Suprapubic skin (tissue), 4 donors: ENCODE results near the gene LRRTM2. TPM values are rescaled to one million over a fixed set of nuclear protein-coding genes. Genes with fewer than 3 reads are reported as not detected.

Experiments
- DNase-seq, 2 donors: peaks; one replicate each; pipeline ENCODE4 v3.0.0-alpha.2; 2019; ENCODE audit warnings: low spot score in 2 of 2
- H3K27ac ChIP-seq: fragments of 200-600 bp; sonication (generic); one replicate; pipeline ENCODE4 v1.5.1; 2019
- H3K27me3 ChIP-seq: fragments of 200-600 bp; sonication (generic); one replicate; pipeline ENCODE4 v1.5.1; 2019
- H3K36me3 ChIP-seq: fragments of 200-600 bp; sonication (generic); one replicate; pipeline ENCODE4 v1.5.1; 2019
- H3K4me1 ChIP-seq: fragments of 200-600 bp; sonication (generic); one replicate; pipeline ENCODE4 v1.5.1; 2019
- H3K4me3 ChIP-seq: fragments of 200-600 bp; sonication (generic); one replicate; pipeline ENCODE4 v1.5.1; 2019; ENCODE audit warnings: mild to moderate bottlenecking
- H3K9me3 ChIP-seq: fragments of 200-600 bp; sonication (generic); one replicate; pipeline ENCODE4 v1.5.1; 2019
- EP300 ChIP-seq: sonication (generic); formaldehyde crosslinking; IDR thresholded peaks from one replicate; pipeline ENCODE4 v1.6.1; 2017; ENCODE audit warnings: antibody characterized with exemption
- POLR2A ChIP-seq, 2 donors: fragments of 450-650 bp; IDR thresholded peaks; one replicate each; pipeline ENCODE4 v1.6.1; 2017; ENCODE audit warnings: antibody characterized with exemption in 2 of 2, mild to moderate bottlenecking in 2 of 2, moderate library complexity in 2 of 2
- POLR2AphosphoS5 ChIP-seq, 3 donors: sonication (generic); formaldehyde crosslinking; IDR thresholded peaks; one replicate each; pipeline ENCODE4 v1.6.1; 2017; ENCODE audit warnings: antibody characterized with exemption in 3 of 3
- WGBS: methylation state at CpG from one replicate; pipeline ENCODE4 v1.1.5; 2018; 5-methylcytosine and 5-hydroxymethylcytosine counted together
- total RNA-seq, 4 donors: library from RNA; depleted of rRNA; stranded (reverse); fragments of >200 nt; gene quantifications; one replicate each; pipeline ENCODE4 v1.1.0, GENCODE V29; 2016
- TF ChIP-seq, protein P1 (sequence below), 2 donors: fragments of 200-600 bp in 1 of 2; fragments of 450-650 bp in 1 of 2; sonication (generic) in 1 of 2; IDR thresholded peaks; one replicate each; pipeline ENCODE4 v1.5.1; 2016 to 2019; ENCODE audit warnings: antibody characterized with exemption in 2 of 2, mild to moderate bottlenecking in 1 of 2, moderate library complexity in 1 of 2

LRRTM2 gene
- total RNA-seq, 4 donors from 2014 or later = 0.08 to 0.59 (median 0.32) TPM; not detected in 1

DNA sequence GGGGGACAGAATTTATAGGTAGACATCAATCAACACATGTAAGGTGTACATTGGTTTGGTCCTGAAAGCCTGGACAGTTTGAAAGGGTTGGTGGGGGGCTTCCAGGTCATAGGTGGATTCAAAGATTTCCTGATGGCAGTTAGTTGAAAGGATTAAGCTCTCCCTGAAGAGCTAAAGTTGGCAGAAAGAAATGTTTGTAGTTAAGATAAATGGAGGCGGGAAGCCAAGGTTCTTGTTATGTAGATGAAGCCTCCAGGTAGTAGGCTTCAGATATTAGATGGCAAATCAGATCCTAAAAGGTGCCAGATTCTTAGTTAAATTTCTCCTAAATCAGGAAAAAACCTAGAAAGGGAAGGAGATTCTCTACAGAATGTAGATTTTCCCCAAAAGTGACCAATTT lies 9.0 kb upstream of the LRRTM2 start:
- Histone ChIP-seq H3K4me1 (peaks cover 8% of the 10 kb centered on the region), H3K27me3 (no peaks in the 10 kb centered on the region), H3K9me3 (no peaks in the 10 kb centered on the region), H3K4me3 (no peak overlapping the region), H3K36me3 (peaks cover 24% of the 10 kb centered on the region), H3K27ac (no peak overlapping the region)
- DNase-seq = no peak
- WGBS = 63% methylated on average over 1 of the region's 1 CpG
- TF ChIP-seq EP300 (no peak), POLR2AphosphoS5 (IDR thresholded peaks at IDR 0.05) (no peak), POLR2A (IDR thresholded peaks at IDR 0.05) (no peak)
- TF ChIP-seq, protein P1, sequence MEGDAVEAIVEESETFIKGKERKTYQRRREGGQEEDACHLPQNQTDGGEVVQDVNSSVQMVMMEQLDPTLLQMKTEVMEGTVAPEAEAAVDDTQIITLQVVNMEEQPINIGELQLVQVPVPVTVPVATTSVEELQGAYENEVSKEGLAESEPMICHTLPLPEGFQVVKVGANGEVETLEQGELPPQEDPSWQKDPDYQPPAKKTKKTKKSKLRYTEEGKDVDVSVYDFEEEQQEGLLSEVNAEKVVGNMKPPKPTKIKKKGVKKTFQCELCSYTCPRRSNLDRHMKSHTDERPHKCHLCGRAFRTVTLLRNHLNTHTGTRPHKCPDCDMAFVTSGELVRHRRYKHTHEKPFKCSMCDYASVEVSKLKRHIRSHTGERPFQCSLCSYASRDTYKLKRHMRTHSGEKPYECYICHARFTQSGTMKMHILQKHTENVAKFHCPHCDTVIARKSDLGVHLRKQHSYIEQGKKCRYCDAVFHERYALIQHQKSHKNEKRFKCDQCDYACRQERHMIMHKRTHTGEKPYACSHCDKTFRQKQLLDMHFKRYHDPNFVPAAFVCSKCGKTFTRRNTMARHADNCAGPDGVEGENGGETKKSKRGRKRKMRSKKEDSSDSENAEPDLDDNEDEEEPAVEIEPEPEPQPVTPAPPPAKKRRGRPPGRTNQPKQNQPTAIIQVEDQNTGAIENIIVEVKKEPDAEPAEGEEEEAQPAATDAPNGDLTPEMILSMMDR (IDR thresholded peaks at IDR 0.05) = no peak

DNA sequence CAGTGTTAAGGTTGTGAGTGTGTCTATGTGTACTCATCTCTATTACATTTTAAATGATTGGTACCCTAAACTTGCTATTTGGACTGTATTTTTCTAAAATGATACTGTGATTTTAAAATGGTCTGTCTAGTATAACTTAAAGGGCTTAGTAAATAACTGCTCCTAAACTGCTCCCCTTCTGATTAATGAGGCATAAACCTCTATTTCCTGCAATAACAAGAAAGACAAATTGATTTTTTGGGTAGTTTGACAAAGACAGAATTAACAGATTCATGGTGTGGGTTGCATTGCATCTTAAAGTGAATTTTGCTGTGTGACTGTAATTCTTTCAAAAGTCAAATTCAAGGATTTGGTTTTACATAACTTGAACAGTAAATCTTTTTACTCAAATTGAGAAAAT lies 8.1 kb upstream of the LRRTM2 start:
- Histone ChIP-seq H3K4me1 (peaks cover 17% of the 10 kb centered on the region), H3K36me3 (peaks cover 15% of the 10 kb centered on the region), H3K27me3 (no peaks in the 10 kb centered on the region), H3K27ac (no peak overlapping the region), H3K9me3 (no peaks in the 10 kb centered on the region), H3K4me3 (no peak overlapping the region)
- DNase-seq = no peak
- no peak for TF ChIP-seq POLR2AphosphoS5 (IDR thresholded peaks at IDR 0.05)
- TF ChIP-seq POLR2A (IDR thresholded peaks at IDR 0.05) = no peak
- no peak for TF ChIP-seq EP300
- TF ChIP-seq, protein P1 (IDR thresholded peaks at IDR 0.05) = no peak

DNA sequence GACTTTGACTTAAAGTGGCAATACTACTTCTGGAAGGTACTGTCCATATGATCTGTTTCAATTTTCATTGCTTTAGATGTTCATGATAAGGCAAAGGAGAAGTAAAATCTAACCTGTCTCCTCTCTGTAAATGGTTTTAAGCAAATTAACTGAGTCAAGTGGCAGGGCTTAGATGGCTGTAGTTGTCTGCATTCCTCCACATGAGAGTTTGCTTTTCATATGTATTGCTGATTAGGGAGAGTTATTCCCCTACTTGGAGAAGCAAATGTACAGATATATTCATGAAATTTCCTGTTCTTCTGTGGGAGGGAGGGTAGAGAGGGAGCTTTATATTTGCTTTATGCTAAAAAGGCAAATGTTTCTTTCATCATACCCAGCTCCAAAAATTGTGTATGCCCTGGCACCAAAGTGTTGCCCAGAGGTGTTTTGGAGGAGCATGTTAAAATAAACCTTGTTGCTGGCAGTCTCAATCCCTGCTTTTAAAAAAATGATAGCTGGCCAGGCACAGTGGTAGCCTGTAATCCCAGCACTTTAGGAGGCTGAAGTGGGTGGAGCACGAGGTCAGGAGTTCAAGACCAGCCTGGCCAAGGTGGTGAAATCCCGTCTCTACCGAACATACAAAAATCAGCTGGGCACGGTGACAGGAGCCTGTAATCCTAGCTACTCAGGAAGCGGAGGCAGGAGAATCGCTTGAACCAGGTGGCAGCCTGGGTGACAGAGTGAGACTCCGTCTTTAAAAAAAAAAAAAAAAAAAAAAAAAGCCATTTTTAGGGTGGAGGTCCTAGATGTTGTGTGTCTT lies 3.5 kb upstream of the LRRTM2 start:
- Histone ChIP-seq H3K27me3 (no peaks in the 10 kb centered on the region), H3K27ac (no peak overlapping the region), H3K4me3 (no peak overlapping the region), H3K9me3 (no peaks in the 10 kb centered on the region), H3K4me1 (peaks cover 35% of the 10 kb centered on the region), H3K36me3 (no peaks in the 10 kb centered on the region)
- DNase-seq = no peak
- TF ChIP-seq POLR2AphosphoS5 (IDR thresholded peaks at IDR 0.05) (no peak), POLR2A (IDR thresholded peaks at IDR 0.05) (no peak), EP300 (no peak)
- TF ChIP-seq, protein P1 (IDR thresholded peaks at IDR 0.05) = no peak
- WGBS = 47% methylated on average over 7 of the region's 7 CpGs

DNA sequence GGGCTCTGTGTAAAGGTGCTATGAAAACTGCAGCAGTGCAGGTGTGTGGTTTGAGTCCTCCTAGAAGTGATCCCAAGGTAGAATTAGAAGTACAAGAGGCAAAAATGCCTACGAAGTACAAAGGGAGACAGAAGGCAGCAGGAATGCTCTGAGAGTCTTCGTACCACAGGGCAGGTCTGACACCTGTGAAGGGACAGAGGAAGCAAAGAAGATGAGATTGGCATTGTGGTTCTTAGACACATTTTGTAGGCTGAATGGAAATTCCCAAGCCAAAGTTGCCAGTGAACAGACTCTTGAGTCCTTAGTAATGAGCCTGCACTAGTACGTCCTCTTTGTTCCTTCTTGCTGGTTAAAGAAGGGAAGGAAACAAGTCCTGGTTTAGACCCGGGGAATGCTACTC lies 1.7 kb upstream of the LRRTM2 start:
- no peak overlapping the region for H3K4me3 ChIP-seq
- peaks cover 44% of the 10 kb centered on the region for H3K4me1 ChIP-seq
- no peaks in the 10 kb centered on the region for H3K36me3 ChIP-seq
- no peaks in the 10 kb centered on the region for H3K9me3 ChIP-seq
- TF ChIP-seq POLR2AphosphoS5 (IDR thresholded peaks at IDR 0.05) (no peak), EP300 (no peak), POLR2A (IDR thresholded peaks at IDR 0.05) (no peak)
- TF ChIP-seq, protein P1 (IDR thresholded peaks at IDR 0.05) = no peak
- no peak for DNase-seq
- 96% methylated on average over 4 of the region's 4 CpGs for WGBS
- H3K27me3 ChIP-seq = no peaks in the 10 kb centered on the region
- no peak overlapping the region for H3K27ac ChIP-seq

DNA sequence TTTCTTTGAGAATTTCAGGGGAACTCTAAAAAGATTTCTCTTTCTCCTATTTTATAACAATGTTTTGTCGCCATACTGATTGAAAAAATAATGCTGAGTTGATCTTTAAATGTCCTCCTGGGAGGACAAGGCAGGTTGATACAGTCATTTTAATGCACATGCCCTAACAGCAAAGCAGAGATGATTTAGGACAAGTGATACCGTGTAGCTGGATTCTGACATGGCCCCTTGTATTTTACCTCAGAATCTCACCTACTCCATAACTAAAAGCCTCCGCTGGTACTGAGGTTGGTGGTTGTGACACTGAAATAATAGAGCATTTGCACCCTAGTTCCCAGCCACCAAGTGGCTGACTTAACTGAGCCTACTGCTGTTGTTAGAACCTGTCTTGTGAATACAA lies 811 bp upstream of the LRRTM2 start:
- Histone ChIP-seq H3K4me3 (no peak overlapping the region), H3K36me3 (no peaks in the 10 kb centered on the region), H3K4me1 (peaks cover 50% of the 10 kb centered on the region), H3K9me3 (no peaks in the 10 kb centered on the region), H3K27ac (no peak overlapping the region), H3K27me3 (no peaks in the 10 kb centered on the region)
- WGBS = 90% methylated on average over 3 of the region's 3 CpGs
- TF ChIP-seq EP300 (no peak), POLR2A (IDR thresholded peaks at IDR 0.05) (no peak), POLR2AphosphoS5 (IDR thresholded peaks at IDR 0.05) (no peak)
- TF ChIP-seq, protein P1 (IDR thresholded peaks at IDR 0.05) = no peak
- DNase-seq = no peak
